Activated naive CD8-positive, alpha-beta T cell treated with anti-CD3 and anti-CD28 coated beads for 36 hours (primary cell): ENCODE data around the gene TBC1D19. TPM values are rescaled to one million over a fixed set of nuclear protein-coding genes. Genes with fewer than 3 reads are reported as not detected.

Source experiments
- DNase-seq: peaks from one replicate; pipeline ENCODE4 v3.0.0; 2021
- H3K27ac Mint-ChIP-seq: one replicate; pipeline ENCODE4 v1.8.0; 2022; ENCODE audit warnings: mild to moderate bottlenecking, moderate library complexity, mixed read lengths
- H3K27me3 Mint-ChIP-seq: one replicate; pipeline ENCODE4 v1.8.0; 2022; ENCODE audit warnings: mild to moderate bottlenecking, mixed read lengths
- H3K36me3 Mint-ChIP-seq: one replicate; pipeline ENCODE4 v1.8.0; 2021; ENCODE audit warnings: mild to moderate bottlenecking, mixed read lengths
- H3K4me1 Mint-ChIP-seq: one replicate; pipeline ENCODE4 v1.8.0; 2021; ENCODE audit warnings: mixed read lengths
- H3K4me3 Mint-ChIP-seq: one replicate; pipeline ENCODE4 v1.8.0; 2022; ENCODE audit warnings: mild to moderate bottlenecking, moderate library complexity, mixed read lengths
- H3K9me3 Mint-ChIP-seq: one replicate; pipeline ENCODE4 v1.8.0; 2022; ENCODE audit warnings: mixed read lengths
- total RNA-seq, 2 experiments: library from RNA; stranded (reverse); gene quantifications; one replicate each; pipeline ENCODE4 v1.2.3, GENCODE V29; 2021

Gene TBC1D19
- total RNA-seq, 2 experiments from 2014 or later, result 3.1 to 4.2 TPM

DNA sequence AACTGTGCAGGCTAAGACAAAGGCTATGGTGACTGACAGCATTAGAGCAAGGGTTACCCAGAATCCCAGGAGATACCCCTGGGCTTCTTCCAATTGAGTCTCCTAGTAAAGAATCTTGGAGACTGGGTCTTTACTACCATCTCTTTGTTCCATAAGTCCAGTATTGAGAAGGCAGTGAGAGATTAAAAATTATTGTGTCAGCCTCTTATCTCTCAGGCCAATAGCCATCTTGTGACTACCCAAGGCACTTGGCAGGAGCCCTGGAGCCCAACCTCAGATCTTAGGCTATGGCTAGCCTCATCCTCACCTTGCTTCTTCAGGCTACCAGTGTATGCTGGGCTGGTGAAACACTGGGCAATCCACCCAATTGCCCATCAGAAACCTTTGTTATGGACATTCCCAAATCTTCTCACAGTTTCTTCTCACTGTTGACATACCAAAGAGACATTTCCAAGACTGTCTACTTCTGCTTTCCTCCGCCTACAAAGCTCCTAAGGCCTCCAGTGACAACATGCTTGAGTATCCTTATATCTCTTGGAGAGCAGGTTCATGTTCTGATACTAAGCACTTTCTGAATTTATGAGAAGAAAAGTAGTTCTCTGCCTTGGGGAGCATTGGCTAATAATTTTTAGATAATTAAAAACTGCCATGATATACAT lies 200.5 kb downstream of the TBC1D19 start:
- Mint-ChIP-seq H3K9me3 (no peaks in the 10 kb centered on the region), H3K27me3 (no peaks in the 10 kb centered on the region), H3K27ac (no peak overlapping the region), H3K4me1 (peaks cover 13% of the 10 kb centered on the region), H3K4me3 (no peak overlapping the region), H3K36me3 (peaks cover 4% of the 10 kb centered on the region)
- no peak for DNase-seq

DNA sequence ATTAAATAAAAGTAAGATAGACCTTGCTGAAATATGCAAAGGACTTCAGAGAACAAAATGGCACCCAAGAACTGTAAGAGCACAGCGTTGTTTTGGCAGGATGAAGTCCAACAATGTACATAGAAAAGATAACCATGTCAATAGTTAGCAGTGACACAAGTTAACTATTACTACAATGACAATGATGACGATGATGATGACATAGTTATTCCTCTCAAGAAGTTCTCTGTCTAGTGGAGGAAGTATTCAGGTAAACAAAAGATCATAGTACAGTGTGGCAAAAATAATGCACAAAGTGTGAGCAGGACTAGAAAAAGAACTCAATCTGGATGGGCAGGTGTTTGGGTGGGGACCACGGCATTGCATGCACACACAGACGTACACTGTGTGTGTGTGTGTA lies 201.4 kb downstream of the TBC1D19 start:
- H3K9me3 Mint-ChIP-seq, result no peaks in the 10 kb centered on the region
- H3K27me3 Mint-ChIP-seq, result no peaks in the 10 kb centered on the region
- no peak overlapping the region for H3K27ac Mint-ChIP-seq
- H3K36me3 Mint-ChIP-seq, result peaks cover 4% of the 10 kb centered on the region
- peaks cover 13% of the 10 kb centered on the region for H3K4me1 Mint-ChIP-seq
- DNase-seq, result no peak
- H3K4me3 Mint-ChIP-seq, result no peak overlapping the region

DNA sequence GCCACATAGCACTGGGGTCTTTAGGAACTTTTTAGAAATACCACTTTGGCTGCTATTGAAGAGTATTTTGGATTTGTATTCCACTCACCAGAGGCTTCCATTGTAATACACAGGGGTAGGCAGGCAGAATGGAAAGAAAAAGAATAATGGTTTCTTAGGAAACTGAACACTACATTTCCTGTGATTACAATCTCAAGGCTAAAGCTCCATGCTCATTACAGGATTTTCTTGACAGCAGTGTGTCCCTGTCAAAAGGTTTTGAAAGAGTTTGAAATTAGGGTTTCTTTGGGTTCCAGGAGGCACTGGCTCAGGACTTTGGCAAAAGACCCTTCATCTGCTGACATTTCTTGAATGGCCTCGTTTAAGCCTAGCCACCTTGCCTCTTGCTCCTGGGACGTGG lies 201.9 kb downstream of the TBC1D19 start:
- H3K4me3 Mint-ChIP-seq, result no peak overlapping the region

DNA sequence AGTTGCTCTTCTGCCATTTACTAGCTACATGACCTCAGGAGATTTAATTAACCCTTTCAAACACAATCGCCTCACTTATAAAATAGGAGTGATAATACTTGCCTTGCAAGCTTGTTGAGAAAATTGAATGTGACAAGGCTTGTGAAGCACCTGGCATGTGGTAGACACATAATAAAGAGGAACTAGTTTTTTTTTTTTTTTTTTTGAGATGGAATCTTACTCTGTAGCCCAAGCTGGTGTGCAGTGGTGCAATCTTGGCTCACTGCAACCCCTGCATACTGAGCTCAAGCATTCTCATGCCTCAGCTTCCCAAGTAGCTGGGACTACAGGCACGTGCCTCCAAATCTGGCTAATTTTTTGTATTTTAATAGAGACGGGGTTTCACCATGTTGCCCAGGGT lies 203.0 kb downstream of the TBC1D19 start:
- H3K27ac Mint-ChIP-seq, result no peak overlapping the region
- no peak for DNase-seq
- peaks cover 13% of the 10 kb centered on the region for H3K4me1 Mint-ChIP-seq
- no peaks in the 10 kb centered on the region for H3K27me3 Mint-ChIP-seq
- no peak overlapping the region for H3K4me3 Mint-ChIP-seq
- peaks cover 4% of the 10 kb centered on the region for H3K36me3 Mint-ChIP-seq
- no peaks in the 10 kb centered on the region for H3K9me3 Mint-ChIP-seq

More for the DNA sequence above, 201.9 kb downstream of the TBC1D19 start:
- Mint-ChIP-seq H3K27me3 (no peaks in the 10 kb centered on the region), H3K27ac (no peak overlapping the region), H3K9me3 (no peaks in the 10 kb centered on the region), H3K36me3 (peaks cover 4% of the 10 kb centered on the region), H3K4me1 (peaks cover 13% of the 10 kb centered on the region)
- no peak for DNase-seq

DNA sequence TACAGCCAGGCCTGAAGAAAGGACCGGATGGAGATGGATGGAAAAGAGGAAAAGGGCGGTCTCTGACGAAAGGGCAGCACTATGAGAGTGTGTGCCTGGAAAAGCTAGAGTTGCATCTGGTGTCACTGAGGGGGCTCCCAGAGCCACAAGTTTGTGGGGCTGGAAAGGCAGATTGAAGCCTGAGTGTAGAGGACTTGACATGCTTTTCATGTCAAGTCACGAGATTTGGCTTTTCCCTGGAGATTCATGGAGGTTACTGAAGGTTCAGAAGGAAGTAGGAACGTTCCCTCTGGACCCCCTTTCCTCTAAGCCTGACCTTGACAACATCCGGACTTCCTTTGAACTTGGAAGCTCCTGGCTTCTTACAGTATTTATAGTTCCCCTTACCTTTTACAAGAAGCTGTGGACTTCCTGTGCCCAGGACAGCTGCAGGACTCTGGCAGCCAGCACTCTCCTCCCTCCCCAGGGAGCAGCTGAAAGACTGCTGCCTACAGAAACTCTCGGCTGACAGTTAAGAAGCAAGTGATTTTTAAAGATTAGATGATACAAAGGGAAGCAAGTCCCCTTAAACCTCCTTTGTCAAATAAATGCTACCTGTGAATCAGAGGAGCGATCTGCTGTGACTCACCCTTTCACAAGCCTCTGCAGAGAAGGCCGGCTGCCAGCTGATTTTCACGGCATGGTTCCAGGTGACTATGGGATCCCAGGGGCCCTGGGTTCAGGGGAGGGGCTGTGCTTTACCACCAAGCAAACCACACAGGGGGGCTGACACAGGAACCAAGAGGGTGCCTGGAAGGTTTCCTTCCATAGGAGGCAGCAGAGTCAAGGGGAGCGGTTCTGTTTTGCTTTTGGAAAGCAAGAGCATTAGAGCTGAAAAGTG lies 203.8 kb downstream of the TBC1D19 start:
- DNase-seq, result peak; percentile 60
- Mint-ChIP-seq H3K27me3 (no peaks in the 10 kb centered on the region), H3K4me1 (peaks cover 13% of the 10 kb centered on the region), H3K9me3 (no peaks in the 10 kb centered on the region), H3K4me3 (no peak overlapping the region), H3K27ac (peak overlapping the region; percentile 17), H3K36me3 (peaks cover 4% of the 10 kb centered on the region)

DNA sequence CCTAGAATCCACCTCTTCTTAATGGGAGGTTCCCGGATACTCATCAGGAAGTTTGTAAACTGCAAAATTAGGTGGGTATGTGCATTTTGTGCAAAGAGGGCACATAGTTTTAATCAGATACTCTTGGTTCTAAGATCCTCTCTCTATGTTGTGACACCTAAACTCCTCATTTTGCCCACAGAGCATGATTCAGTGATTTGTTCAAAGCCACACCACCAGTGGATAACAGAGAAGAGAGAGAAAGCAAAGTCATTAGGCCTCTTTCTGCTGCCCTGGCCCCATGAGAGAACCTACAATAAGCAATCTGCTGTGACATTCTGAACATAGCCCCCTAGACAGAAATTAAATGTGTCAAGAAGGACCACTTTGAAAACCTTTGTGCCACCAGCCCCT lies 204.5 kb downstream of the TBC1D19 start:
- peaks cover 13% of the 10 kb centered on the region for H3K4me1 Mint-ChIP-seq
- DNase-seq, result no peak
- no peak overlapping the region for H3K27ac Mint-ChIP-seq

DNA sequence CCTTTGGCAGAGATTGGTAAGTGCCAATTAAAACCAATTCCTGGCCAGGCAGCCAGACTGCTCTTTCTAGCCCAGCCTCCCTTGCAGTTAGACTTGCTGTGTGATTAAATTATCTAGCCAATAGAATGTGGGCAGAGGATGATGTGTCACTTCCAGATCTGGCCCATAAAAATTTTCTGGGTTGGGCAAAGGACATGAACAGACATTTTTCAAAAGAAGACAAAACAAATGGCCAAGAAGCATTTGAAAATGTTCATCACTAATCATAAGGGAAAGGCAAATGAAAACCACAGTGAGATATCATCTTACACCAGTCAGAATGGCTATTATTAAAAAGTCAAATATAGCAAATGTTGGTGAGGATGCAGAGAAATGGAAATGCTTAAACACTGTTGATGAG lies 205.3 kb downstream of the TBC1D19 start:
- DNase-seq, result no peak
- Mint-ChIP-seq H3K27ac (no peak overlapping the region), H3K27me3 (no peaks in the 10 kb centered on the region), H3K36me3 (peaks cover 4% of the 10 kb centered on the region), H3K9me3 (no peaks in the 10 kb centered on the region), H3K4me1 (peaks cover 13% of the 10 kb centered on the region), H3K4me3 (no peak overlapping the region)

More for the DNA sequence above, 204.5 kb downstream of the TBC1D19 start:
- no peaks in the 10 kb centered on the region for H3K9me3 Mint-ChIP-seq
- no peaks in the 10 kb centered on the region for H3K27me3 Mint-ChIP-seq
- H3K4me3 Mint-ChIP-seq, result no peak overlapping the region
- H3K36me3 Mint-ChIP-seq, result peaks cover 4% of the 10 kb centered on the region

DNA sequence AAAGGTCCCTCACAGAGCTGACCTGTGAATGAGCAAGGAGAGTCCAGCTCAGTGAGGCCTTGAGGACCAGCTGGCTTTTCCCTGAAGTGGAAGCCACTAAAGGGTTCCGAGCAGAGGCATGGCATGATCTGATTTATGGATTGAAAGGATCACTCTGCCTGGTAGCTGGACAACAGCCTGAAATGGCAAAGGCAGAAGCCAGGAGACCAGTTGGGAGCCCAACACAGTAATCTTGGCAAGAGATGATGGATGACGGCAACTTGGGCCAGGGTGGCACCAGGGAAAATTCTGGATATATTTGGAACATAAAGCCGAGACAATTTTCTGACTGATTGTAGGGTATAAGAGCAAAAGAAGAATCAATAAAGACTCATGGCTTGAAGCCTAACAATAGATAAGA lies 207.5 kb downstream of the TBC1D19 start:
- H3K4me1 Mint-ChIP-seq, result peaks cover 13% of the 10 kb centered on the region
- H3K4me3 Mint-ChIP-seq, result no peak overlapping the region
- H3K36me3 Mint-ChIP-seq, result no peaks in the 10 kb centered on the region
- H3K9me3 Mint-ChIP-seq, result no peaks in the 10 kb centered on the region
- no peak for DNase-seq
- no peaks in the 10 kb centered on the region for H3K27me3 Mint-ChIP-seq
- no peak overlapping the region for H3K27ac Mint-ChIP-seq

DNA sequence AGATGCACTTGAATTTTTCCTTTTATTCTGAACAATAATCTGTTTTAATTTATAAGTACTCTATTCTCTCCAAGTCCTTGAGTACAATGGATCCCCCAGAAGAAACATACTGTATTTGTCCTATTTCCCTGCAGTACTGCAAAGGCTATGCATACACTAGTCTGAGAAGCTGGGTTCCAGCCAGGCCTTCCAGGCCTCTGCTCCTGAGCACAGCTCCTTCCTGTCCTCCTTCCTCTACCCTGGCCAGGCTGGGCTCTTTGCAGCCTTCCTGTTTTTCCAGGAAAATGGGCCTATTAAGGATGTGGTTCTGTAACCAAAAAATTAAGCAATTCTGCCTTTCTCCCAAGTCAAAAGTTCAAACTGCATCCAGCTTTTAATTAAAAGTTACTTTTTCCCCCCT lies 208.8 kb downstream of the TBC1D19 start:
- Mint-ChIP-seq H3K4me3 (no peak overlapping the region), H3K27ac (no peak overlapping the region), H3K4me1 (peaks cover 11% of the 10 kb centered on the region), H3K36me3 (no peaks in the 10 kb centered on the region), H3K9me3 (peaks cover 2% of the 10 kb centered on the region), H3K27me3 (no peaks in the 10 kb centered on the region)
- DNase-seq, result no peak

DNA sequence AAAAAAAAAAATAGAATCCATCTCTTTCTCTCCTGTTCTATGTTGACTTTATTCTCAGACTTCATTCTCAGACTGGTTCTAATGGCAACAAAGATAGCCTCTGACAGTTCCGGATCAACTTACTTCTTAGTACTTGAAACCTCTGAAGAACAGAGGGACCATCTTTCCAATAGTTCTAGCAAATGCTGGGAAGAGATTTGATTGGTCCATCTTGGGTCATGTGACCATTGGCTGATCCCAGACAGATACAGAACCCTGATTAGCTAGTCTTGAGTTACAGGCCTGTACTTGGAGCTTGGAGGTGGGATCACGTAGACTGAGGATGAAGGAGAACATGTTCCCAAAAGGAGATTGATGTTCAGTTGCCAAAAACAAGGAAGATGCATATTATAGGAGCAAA lies 209.9 kb downstream of the TBC1D19 start:
- Mint-ChIP-seq H3K4me3 (no peak overlapping the region), H3K27me3 (no peaks in the 10 kb centered on the region), H3K27ac (no peak overlapping the region), H3K9me3 (peaks cover 7% of the 10 kb centered on the region), H3K36me3 (peaks cover 2% of the 10 kb centered on the region), H3K4me1 (peaks cover under 1% of the 10 kb centered on the region)
- DNase-seq, result no peak

DNA sequence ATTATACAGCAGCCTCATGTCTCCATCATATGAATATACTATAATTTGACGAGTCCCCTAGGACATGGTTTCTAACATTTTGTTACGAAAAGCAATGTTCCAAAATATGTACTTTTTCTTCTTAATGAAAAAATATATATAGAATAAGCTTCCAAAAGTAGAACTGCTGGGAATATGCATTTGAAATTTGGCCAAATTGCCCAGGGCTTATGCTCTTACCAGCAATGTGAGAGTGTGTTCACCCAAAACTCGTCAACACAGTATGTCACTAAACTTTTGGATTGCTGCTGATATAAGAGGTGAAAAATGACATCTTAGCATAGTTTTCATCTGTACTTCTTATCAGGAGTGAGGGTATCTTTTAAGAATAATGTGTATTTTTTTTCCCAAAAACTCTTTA lies 212.2 kb downstream of the TBC1D19 start:
- Mint-ChIP-seq H3K36me3 (peaks cover 2% of the 10 kb centered on the region), H3K4me3 (no peak overlapping the region), H3K4me1 (no peaks in the 10 kb centered on the region), H3K27me3 (no peaks in the 10 kb centered on the region), H3K9me3 (peaks cover 8% of the 10 kb centered on the region), H3K27ac (no peak overlapping the region)
- DNase-seq, result no peak

DNA sequence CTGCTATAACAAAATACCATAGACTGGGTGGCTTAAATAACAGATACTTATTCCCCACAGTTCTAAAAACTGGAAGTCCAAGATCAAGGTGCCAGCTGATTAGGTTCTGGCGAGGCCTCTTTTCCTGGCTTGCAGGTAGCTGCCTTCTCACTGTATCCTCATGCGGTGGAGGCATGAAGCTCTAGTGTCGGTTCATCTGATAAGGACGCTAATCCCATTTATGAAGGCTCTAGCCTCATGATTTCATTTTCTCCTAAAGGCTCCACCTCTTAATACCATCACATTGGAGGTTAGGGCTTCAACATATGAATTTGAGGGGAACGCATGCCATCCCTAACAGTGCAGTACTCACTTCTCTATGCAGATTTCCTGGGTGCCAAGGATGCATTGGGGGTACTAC lies 218.9 kb downstream of the TBC1D19 start:
- no peaks in the 10 kb centered on the region for H3K4me1 Mint-ChIP-seq
- no peaks in the 10 kb centered on the region for H3K27me3 Mint-ChIP-seq
- H3K9me3 Mint-ChIP-seq, result peaks cover 6% of the 10 kb centered on the region
- no peak overlapping the region for H3K27ac Mint-ChIP-seq
- peaks cover 2% of the 10 kb centered on the region for H3K36me3 Mint-ChIP-seq
- no peak overlapping the region for H3K4me3 Mint-ChIP-seq
- no peak for DNase-seq

DNA sequence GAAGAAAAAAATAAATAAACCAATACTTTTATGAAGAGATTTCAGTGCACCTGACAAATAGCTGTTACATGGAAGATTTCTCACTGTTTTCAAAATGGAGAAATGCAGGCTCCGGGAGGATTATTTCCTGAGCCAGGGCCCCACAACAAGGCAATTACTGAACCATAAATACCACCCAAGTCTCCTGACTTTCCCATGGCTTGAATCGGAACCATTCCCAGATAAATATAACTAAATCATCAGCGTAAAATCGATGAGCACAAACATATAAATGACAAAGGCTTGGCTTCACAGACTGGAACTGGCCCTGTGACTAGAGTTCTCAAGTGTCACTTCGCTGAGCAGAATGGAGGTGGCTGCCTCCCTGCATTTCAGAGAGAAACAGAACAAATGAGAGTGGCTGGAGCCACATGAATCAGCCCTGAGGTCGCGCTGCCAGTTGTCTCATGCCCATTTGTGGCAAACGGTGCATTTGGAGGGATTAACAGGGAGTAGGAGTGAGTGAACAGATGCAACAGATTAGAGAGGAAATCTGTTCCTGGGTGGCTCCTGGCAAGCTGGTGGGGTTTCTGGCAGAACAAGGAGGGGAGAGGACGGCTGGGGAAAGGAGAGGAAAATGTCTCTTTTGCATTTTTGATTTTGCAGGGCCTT lies 219.5 kb downstream of the TBC1D19 start:
- no peaks in the 10 kb centered on the region for H3K27me3 Mint-ChIP-seq
- H3K4me3 Mint-ChIP-seq, result no peak overlapping the region
- no peak for DNase-seq
- no peaks in the 10 kb centered on the region for H3K4me1 Mint-ChIP-seq
- H3K27ac Mint-ChIP-seq, result no peak overlapping the region
- H3K36me3 Mint-ChIP-seq, result peaks cover 2% of the 10 kb centered on the region
- H3K9me3 Mint-ChIP-seq, result peaks cover 6% of the 10 kb centered on the region

DNA sequence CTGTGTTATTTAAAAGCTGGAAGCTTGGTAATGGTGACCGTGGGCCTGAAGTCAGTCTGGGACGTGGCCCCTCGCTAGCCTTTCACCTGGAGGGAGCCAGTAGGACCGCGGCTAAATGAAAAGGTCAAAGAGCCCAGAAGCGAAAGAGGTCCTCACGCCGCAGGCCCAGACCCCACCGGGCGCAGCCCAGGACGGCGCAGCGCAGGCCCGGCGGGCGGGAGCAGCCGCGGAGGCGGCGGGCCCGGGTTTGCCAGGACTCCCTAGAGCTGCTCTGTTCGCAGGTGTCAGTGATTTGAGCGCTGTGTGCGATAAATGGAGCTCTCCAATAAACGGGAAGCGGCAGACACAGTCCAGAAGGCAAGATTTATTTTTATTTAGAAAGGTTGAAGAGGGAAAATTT lies 220.6 kb downstream of the TBC1D19 start:
- Mint-ChIP-seq H3K36me3 (no peaks in the 10 kb centered on the region), H3K4me3 (no peak overlapping the region), H3K27ac (no peak overlapping the region), H3K9me3 (peaks cover 1% of the 10 kb centered on the region), H3K27me3 (no peaks in the 10 kb centered on the region), H3K4me1 (no peaks in the 10 kb centered on the region)
- DNase-seq, result no peak

DNA sequence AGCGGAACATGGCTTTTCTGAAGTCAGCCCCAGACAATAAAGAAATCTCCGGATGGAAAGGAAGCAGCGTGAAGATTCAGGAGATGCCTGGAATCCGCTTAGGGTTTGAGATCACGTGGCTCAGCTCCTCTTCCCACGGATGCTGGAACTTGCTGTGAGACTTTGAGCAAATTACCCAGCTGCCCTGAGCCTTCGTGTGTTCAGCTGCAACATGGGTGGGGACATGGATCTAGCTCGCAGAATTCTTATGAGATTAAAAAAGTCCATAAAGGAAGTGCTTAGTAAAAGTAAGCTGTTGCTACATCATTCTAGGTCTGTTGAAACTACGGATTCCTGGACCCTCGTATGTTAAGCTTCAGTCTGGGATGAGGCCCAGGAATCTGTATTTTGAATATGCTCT lies 221.0 kb downstream of the TBC1D19 start:
- H3K4me1 Mint-ChIP-seq, result no peaks in the 10 kb centered on the region
- H3K27me3 Mint-ChIP-seq, result no peaks in the 10 kb centered on the region

More for the DNA sequence above, 221.0 kb downstream of the TBC1D19 start:
- Mint-ChIP-seq H3K4me3 (no peak overlapping the region), H3K36me3 (no peaks in the 10 kb centered on the region), H3K27ac (no peak overlapping the region), H3K9me3 (peaks cover 1% of the 10 kb centered on the region)
- no peak for DNase-seq
